Parathyroid adenoma (tissue), 2 donors: ENCODE measurements around the gene GRK7.
"Not testable (repeated sequence)": the region's sequence is repeated elsewhere in the genome, so short reads cannot be mapped to it uniquely, and the experiment has no call there.

Experiments
- H2AFZ ChIP-seq: fragments of 300-600 bp; sonication (generic); one replicate; pipeline ENCODE4 v1.7.0; 2017; ENCODE audit warnings: antibody characterized with exemption, mild to moderate bottlenecking
- H3K27ac ChIP-seq: fragments of 300-600 bp; sonication (generic); one replicate; pipeline ENCODE4 v1.7.0; 2017
- H3K27me3 ChIP-seq: fragments of 300-600 bp; sonication (generic); one replicate; pipeline ENCODE4 v1.7.0; 2017; ENCODE audit warnings: low read length; ENCODE audit not compliant: control insufficient read depth, insufficient read depth
- H3K36me3 ChIP-seq: fragments of 300-600 bp; sonication (generic); one replicate; pipeline ENCODE4 v1.7.0; 2017; ENCODE audit warnings: low read length; ENCODE audit not compliant: control insufficient read depth, insufficient read depth
- H3K4me1 ChIP-seq: fragments of 300-600 bp; sonication (generic); one replicate; pipeline ENCODE4 v1.7.0; 2017; ENCODE audit warnings: control low read depth
- H3K4me2 ChIP-seq: fragments of 300-600 bp; sonication (generic); one replicate; pipeline ENCODE4 v1.7.0; 2017; ENCODE audit warnings: low read length
- H3K4me3 ChIP-seq: fragments of 300-600 bp; sonication (generic); one replicate; pipeline ENCODE4 v1.7.0; 2017; ENCODE audit warnings: low read depth, low read length
- H3K79me2 ChIP-seq: fragments of 300-600 bp; sonication (generic); one replicate; pipeline ENCODE4 v1.7.0; 2017; ENCODE audit warnings: control low read depth
- H3K9ac ChIP-seq: fragments of 300-600 bp; sonication (generic); one replicate; pipeline ENCODE4 v1.7.0; 2017; ENCODE audit warnings: mild to moderate bottlenecking
- H3K9me3 ChIP-seq: fragments of 300-600 bp; sonication (generic); one replicate; pipeline ENCODE4 v1.7.0; 2017; ENCODE audit warnings: low read length; ENCODE audit not compliant: control insufficient read depth
- CTCF ChIP-seq: fragments of 300-600 bp; sonication (generic); IDR thresholded peaks from one replicate; pipeline ENCODE4 v1.7.0; 2017; ENCODE audit warnings: antibody characterized with exemption, mild to moderate bottlenecking
- donor health status: primary hyperparathyroidism.

The GRK7 gene

GRCh38 chr3:141797819-141798447, 34.7 kb downstream of the GRK7 start:
- Histone ChIP-seq H3K27ac (peak overlapping the region; percentile 36), H3K36me3 (no peaks in the 10 kb centered on the region), H3K9ac (no peak overlapping the region), H3K27me3 (no peaks in the 10 kb centered on the region), H3K9me3 (no peaks in the 10 kb centered on the region), H3K4me3 (peak overlapping the region; percentile 22), H2AFZ (peak overlapping the region; percentile 45), H3K4me1 (no peaks in the 10 kb centered on the region), H3K4me2 (peak overlapping the region; percentile 49), H3K79me2 (no peaks in the 10 kb centered on the region)
- no peak for TF ChIP-seq CTCF

- Histone ChIP-seq H3K9ac (no peak overlapping the region), H3K36me3 (no peaks in the 10 kb centered on the region), H3K9me3 (no peaks in the 10 kb centered on the region), H3K27me3 (no peaks in the 10 kb centered on the region), H3K4me1 (no peaks in the 10 kb centered on the region), H3K4me3 (no peak overlapping the region), H3K4me2 (no peak overlapping the region), H3K79me2 (no peaks in the 10 kb centered on the region), H2AFZ (no peak overlapping the region), H3K27ac (no peak overlapping the region)
- TF ChIP-seq CTCF, result no peak
These were observed 35.2 kb downstream of the GRK7 start for GRCh38 chr3:141798448-141798845.

GRCh38 chr3:141802316-141803077, 39.3 kb downstream of the GRK7 start:
- no peak overlapping the region for H3K27ac ChIP-seq
- no peaks in the 10 kb centered on the region for H3K36me3 ChIP-seq
- no peaks in the 10 kb centered on the region for H3K27me3 ChIP-seq
- no peak overlapping the region for H3K9ac ChIP-seq
- TF ChIP-seq CTCF, result no peak
- H3K79me2 ChIP-seq, result no peaks in the 10 kb centered on the region
- no peaks in the 10 kb centered on the region for H3K9me3 ChIP-seq
- H3K4me3 ChIP-seq, result no peak overlapping the region
- no peak overlapping the region for H2AFZ ChIP-seq
- no peak overlapping the region for H3K4me2 ChIP-seq
- H3K4me1 ChIP-seq, result no peaks in the 10 kb centered on the region

- not testable (repeated sequence) for H3K4me2 ChIP-seq, H3K27me3 ChIP-seq, H3K36me3 ChIP-seq, H3K4me1 ChIP-seq, H3K27ac ChIP-seq, H3K9me3 ChIP-seq, H2AFZ ChIP-seq, H3K9ac ChIP-seq, H3K4me3 ChIP-seq, H3K79me2 ChIP-seq
These were observed 40.3 kb downstream of the GRK7 start for GRCh38 chr3:141803538-141803937.

- Histone ChIP-seq H3K9me3 (no peaks in the 10 kb centered on the region), H3K27me3 (no peaks in the 10 kb centered on the region), H3K4me3 (no peak overlapping the region), H3K27ac (no peak overlapping the region), H3K79me2 (no peaks in the 10 kb centered on the region), H3K4me2 (no peak overlapping the region), H3K36me3 (no peaks in the 10 kb centered on the region), H3K4me1 (no peaks in the 10 kb centered on the region), H2AFZ (no peak overlapping the region), H3K9ac (no peak overlapping the region)
- TF ChIP-seq CTCF, result no peak
These were observed 41.2 kb downstream of the GRK7 start for GRCh38 chr3:141804447-141804777.
